Right lobe of liver (tissue), 6 donors: ENCODE results near the gene KIF6. TPM values are rescaled to one million over a fixed set of nuclear protein-coding genes. Genes with fewer than 3 reads are reported as not detected.

Experiments
- ATAC-seq, 4 donors: fragments of 200-7000 bp; cut with Tn5 transposase; one replicate each; pipeline ENCODE4 v1.9.1; 2020; ENCODE audit warnings: mild to moderate bottlenecking in 4 of 4, moderate library complexity in 4 of 4
- DNase-seq, 3 donors: peaks; one replicate each; pipeline ENCODE4 v3.0.0-alpha.2; 2020
- H3K27ac ChIP-seq, 3 donors: fragments of 200-600 bp; one replicate each; pipeline ENCODE4 v1.8.0; 2022
- H3K27me3 ChIP-seq, 2 donors: fragments of 200-600 bp; one replicate each; pipeline ENCODE4 v1.8.0; 2022
- H3K36me3 ChIP-seq, 4 donors: fragments of 200-600 bp; sonication (generic) in 1 of 4; one replicate each; pipeline versions ENCODE4 v1.5.1 to v1.8.0; 2017 to 2022; ENCODE audit warnings: control low read depth in 1 of 4
- H3K4me1 ChIP-seq, 4 donors: fragments of 200-600 bp; sonication (generic) in 1 of 4; one replicate each; pipeline versions ENCODE4 v1.5.1 to v1.8.0; 2017 to 2022; ENCODE audit warnings: control low read depth in 1 of 4
- H3K4me3 ChIP-seq, 3 donors: fragments of 200-600 bp; one replicate each; pipeline ENCODE4 v1.8.0; 2022
- H3K9me3 ChIP-seq, 4 donors: fragments of 200-600 bp; sonication (generic) in 1 of 4; one replicate each; pipeline versions ENCODE4 v1.5.1 to v1.8.0; 2017 to 2022; ENCODE audit warnings: control low read depth in 1 of 4
- POLR2A ChIP-seq: fragments of 450-650 bp; IDR thresholded peaks from one replicate; pipeline ENCODE4 v1.6.1; 2017; ENCODE audit warnings: antibody characterized with exemption, mild to moderate bottlenecking
- WGBS: methylation state at CpG from one replicate; pipeline ENCODE4 v1.1.6; 2018; ENCODE audit warnings: low coverage, low lambda C conversion rate; ENCODE audit not compliant: insufficient coverage; ENCODE audit errors: missing lambda C conversion rate; 5-methylcytosine and 5-hydroxymethylcytosine counted together
- intact Hi-C, 2 donors: fragments of 100-400 bp; cut with DNase I; formaldehyde crosslinking; loops; one replicate each; pipeline versions ENCODE4 v1.11.2 to v1.14.1; 2022
- total RNA-seq, 6 experiments: library from RNA; depleted of rRNA in 2 of 6; stranded (reverse); fragments of >200 nt in 2 of 6; fragmentation: NEBNext Ultra II Directional in 3 of 6; extraction: Animal tissue kit (Norgen Biotek cat#: 25700) in 3 of 6; gene quantifications; one replicate each; pipeline versions ENCODE4 v1.1.0 to v1.2.4, GENCODE V29; 2016 to 2023
- TF ChIP-seq, protein P1 (sequence below), 4 donors: fragments of 200-600 bp in 3 of 4; fragments of 450-650 bp in 1 of 4; IDR thresholded peaks; one replicate each; pipeline versions ENCODE4 v1.5.1 to v1.8.0; 2016 to 2022; ENCODE audit warnings: antibody characterized with exemption in 4 of 4, mild to moderate bottlenecking in 2 of 4
- donor health status: DM: no; HTN: yes; CAD: no.
- donor health status: DM: no; HTN: no; CAD: no.
- donor health status: DM: no; HTN: no; CAD: no.
- donor health status: DM: no; HTN: yes; CAD: no.
- donor health status: DM: no; HTN: yes; CAD: no.

KIF6 gene
- total RNA-seq, 6 experiments from 2014 or later: 0.18 to 0.83 (median 0.37) TPM; not detected in 2

DNA sequence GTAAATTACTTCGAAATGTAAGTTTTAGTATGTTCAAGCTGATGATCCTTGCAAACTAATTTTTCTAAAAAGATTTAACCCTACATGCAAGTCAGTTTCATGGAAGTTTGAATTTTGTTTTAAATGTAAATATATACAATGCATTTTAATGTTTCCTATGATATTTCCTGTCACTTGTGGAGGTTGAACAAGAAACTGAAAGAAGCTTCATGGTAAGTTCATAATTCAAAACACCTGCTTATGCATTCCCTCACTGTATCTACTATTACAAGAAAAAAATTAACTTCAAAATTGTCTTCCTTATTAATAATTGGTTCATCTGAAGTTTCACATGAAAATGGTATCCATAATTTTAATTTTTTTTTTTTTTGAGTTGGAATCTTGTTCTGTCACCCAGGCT lies 24.8 kb downstream of the KIF6 start:
- no peaks in the 10 kb centered on the region for H3K27me3 ChIP-seq
- peaks cover 0 to 10% (median 0%) of the 10 kb centered on the region in 4 donors for H3K4me1 ChIP-seq
- H3K9me3 ChIP-seq: no peaks in the 10 kb centered on the region
- ATAC-seq: no peak
- H3K4me3 ChIP-seq: no peak overlapping the region
- 60% methylated on average over 1 of the region's 1 CpG for WGBS
- no peak for DNase-seq
- no peak for TF ChIP-seq POLR2A
- TF ChIP-seq, protein P1, sequence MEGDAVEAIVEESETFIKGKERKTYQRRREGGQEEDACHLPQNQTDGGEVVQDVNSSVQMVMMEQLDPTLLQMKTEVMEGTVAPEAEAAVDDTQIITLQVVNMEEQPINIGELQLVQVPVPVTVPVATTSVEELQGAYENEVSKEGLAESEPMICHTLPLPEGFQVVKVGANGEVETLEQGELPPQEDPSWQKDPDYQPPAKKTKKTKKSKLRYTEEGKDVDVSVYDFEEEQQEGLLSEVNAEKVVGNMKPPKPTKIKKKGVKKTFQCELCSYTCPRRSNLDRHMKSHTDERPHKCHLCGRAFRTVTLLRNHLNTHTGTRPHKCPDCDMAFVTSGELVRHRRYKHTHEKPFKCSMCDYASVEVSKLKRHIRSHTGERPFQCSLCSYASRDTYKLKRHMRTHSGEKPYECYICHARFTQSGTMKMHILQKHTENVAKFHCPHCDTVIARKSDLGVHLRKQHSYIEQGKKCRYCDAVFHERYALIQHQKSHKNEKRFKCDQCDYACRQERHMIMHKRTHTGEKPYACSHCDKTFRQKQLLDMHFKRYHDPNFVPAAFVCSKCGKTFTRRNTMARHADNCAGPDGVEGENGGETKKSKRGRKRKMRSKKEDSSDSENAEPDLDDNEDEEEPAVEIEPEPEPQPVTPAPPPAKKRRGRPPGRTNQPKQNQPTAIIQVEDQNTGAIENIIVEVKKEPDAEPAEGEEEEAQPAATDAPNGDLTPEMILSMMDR (IDR thresholded peaks at IDR 0.05): no peak
- intact Hi-C loops: no loop called here
- H3K27ac ChIP-seq: no peak overlapping the region
- H3K36me3 ChIP-seq: no peaks in the 10 kb centered on the region

DNA sequence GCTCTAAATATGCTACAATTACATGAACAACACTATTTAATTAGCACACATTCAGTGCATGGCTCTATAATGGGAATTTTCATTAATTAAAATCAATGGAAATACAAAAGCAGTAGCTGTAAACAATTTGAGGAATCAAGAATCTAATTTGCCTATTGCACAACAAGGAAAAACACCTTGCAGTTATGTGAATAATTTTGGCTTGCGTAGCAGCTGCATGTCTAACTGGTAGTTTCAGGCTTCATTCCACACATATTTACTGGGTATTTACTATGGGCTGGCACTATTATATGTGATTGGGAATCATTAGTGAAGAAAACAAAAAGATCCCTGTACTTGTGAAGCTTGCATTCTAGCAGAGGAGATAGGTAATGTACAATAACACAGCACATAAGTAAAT lies 26.4 kb downstream of the KIF6 start:
- no peak overlapping the region for H3K4me3 ChIP-seq
- DNase-seq (no peak), ATAC-seq (no peak)
- intact Hi-C loops: no loop called here
- peaks cover 0 to 10% (median 0%) of the 10 kb centered on the region in 4 donors for H3K4me1 ChIP-seq
- TF ChIP-seq POLR2A: no peak
- TF ChIP-seq, protein P1 (IDR thresholded peaks at IDR 0.05): no peak
- H3K27ac ChIP-seq: no peak overlapping the region
- H3K9me3 ChIP-seq: no peaks in the 10 kb centered on the region
- 71% methylated on average over 1 of the region's 1 CpG for WGBS
- H3K27me3 ChIP-seq: no peaks in the 10 kb centered on the region
- H3K36me3 ChIP-seq: no peaks in the 10 kb centered on the region

DNA sequence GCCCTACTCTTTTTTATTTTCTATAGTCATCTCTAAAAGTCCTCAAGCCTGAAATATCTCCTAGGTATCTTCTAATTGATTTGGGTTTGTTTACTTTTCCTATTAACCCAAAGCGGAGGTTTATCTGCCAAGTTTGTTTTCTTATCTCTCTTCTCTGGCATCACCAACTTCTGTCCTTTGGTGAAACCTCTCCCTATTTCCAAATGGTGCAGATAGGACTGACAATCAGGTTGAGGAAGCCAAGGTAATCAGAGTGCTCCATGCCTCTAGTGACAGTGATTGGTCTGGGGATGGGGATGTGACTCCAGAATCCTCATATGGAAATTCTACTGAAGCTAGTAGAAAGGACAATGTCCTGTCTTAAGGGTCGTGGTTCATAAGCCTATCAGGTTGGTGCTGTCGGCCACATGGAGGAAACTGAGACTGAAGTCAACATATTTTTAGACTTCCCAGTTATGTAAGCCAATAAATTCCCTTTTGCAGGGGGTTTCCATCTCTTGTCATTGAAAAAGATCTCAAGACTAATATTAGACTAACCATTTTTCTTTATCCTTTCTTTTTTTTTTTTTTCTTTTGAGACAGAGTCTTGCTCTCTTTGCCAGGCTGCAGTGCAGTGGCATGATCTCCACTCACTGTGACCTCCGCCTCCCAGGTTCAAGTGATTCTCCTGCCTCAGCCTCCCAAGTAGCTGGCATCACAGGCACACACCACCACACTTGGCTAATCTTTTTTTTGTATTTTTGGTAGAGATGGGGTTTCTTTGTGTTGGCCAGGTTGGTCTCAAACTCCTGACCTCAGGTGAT lies 28.0 kb downstream of the KIF6 start:
- DNase-seq (no peak), ATAC-seq (peak; percentile 36 to 84 (median 44))
- Histone ChIP-seq H3K27me3 (no peaks in the 10 kb centered on the region), H3K36me3 (no peaks in the 10 kb centered on the region), H3K9me3 (no peaks in the 10 kb centered on the region), H3K27ac (no peak overlapping the region), H3K4me3 (no peak overlapping the region), H3K4me1 (peaks cover 0 to 10% (median 0%) of the 10 kb centered on the region in 4 donors)
- WGBS: 54% methylated on average over 4 of the region's 4 CpGs
- intact Hi-C loops: no loop called here
- TF ChIP-seq, protein P1 (IDR thresholded peaks at IDR 0.05): no peak
- TF ChIP-seq POLR2A: no peak

DNA sequence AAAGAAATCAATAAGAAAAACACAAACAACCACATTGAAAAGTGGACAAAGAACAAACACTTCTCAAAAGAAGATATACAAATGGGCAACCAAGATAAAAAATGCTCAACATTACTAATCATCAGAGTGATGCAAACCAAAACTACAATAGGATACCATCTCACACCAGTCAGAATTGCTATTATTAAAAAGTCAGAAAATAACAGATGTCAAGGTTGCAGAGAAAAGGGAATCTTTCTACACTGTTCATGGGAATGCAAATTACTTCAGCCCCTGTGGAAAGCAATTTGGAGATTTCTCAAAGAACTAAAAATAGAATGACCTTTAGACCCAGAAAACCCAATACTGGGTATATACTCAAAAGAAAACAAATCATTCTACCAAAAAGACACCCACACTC lies 29.8 kb downstream of the KIF6 start:
- Histone ChIP-seq H3K9me3 (no peaks in the 10 kb centered on the region), H3K4me1 (peaks cover 0 to 10% (median 0%) of the 10 kb centered on the region in 4 donors), H3K27me3 (no peaks in the 10 kb centered on the region), H3K4me3 (no peak overlapping the region), H3K27ac (no peak overlapping the region), H3K36me3 (no peaks in the 10 kb centered on the region)
- TF ChIP-seq POLR2A: no peak
- TF ChIP-seq, protein P1 (IDR thresholded peaks at IDR 0.05): no peak
- no peak for ATAC-seq
- intact Hi-C loops: no loop called here
- DNase-seq: no peak
